ENCODE measurements around the gene TMEM51. TPM values are rescaled to one million over a fixed set of nuclear protein-coding genes. Genes with fewer than 3 reads are reported as not detected.

TMEM51 gene
- total and polyA plus RNA-seq, 4 experiments from 2014 or later = 0.47 to 0.61 TPM; not detected in 2

DNA sequence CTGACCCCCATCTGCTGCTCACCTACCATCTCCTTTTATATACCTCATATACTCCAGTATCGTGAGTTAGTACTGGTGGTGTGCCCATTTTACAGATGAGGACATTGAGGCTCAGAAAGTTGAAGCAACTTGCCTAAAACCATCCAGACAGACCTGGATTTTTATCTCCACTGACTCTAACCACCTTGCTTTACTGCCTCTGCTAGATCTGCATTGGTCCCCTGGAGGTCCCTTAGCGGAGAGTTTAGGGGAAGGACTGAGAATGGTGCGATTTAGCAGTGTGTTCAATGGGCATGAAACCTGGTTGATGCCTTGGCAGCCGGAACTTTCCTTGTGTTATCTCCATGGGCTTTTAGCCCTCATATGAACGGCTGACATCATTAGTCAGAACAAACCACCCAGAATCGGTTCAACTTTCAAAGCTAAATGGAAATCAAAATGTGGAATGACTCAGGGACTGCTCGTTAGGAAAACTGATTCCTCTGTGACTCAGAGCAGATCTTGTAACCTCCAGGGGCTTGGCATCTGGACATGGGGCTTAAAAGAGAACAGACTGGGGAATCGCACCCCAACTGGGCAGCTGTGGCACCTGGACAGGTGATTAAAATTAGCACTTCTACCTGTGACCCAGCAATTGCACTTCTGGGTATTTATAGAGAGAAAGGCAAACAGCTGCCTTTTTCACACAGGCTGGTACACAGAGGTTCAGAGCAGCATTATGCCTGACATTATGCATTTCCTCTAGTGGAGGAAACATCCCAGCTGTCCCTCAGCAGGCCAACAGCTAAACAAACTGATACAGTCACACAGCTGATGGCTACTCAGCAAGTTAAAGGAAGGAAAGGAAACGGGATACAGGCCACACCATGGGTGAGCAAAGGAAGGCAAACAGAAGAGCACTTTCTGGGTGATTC lies 25.3 kb downstream of the TMEM51 start:
- intact Hi-C loops (cut with micrococcal nuclease) = no loop called here
- H3K4me3 Mint-ChIP-seq = no peak overlapping the region
- Histone ChIP-seq H3K36me3 (ENCODE audit: insufficient read depth, low read length) (no peaks in the 10 kb centered on the region), H3K4me3 (ENCODE audit: low read length in 2 of 2) (no peak overlapping the region), H3K27me3 (ENCODE audit: insufficient read depth, low read length) (no peaks in the 10 kb centered on the region), H3K9me3 (ENCODE audit: control insufficient read depth in 1 of 2, low read length in 2 of 2) (no peaks in the 10 kb centered on the region), H3K4me1 (ENCODE audit: insufficient read depth, low read length) (peaks cover 3% of the 10 kb centered on the region), H3K27ac (ENCODE audit: low read depth, low read length) (no peak overlapping the region)
- no peak for DNase-seq
- POLR2A ChIA-PET (ENCODE audit: partially characterized antibody) = no interaction called here
- CTCF ChIA-PET (ENCODE audit: partially characterized antibody) = no interaction called here
- H3K36me3 Mint-ChIP-seq = no peaks in the 10 kb centered on the region
- peaks cover 12 to 42% of the 10 kb centered on the region in 2 donors for H3K27me3 Mint-ChIP-seq
- H3K4me1 Mint-ChIP-seq = peaks cover 0 to 1% (median 0%) of the 10 kb centered on the region in 4 donors
- no peak overlapping the region for H3K27ac Mint-ChIP-seq
- peaks cover 0 to 10% (median 0%) of the 10 kb centered on the region in 8 donors for H3K9me3 Mint-ChIP-seq

DNA sequence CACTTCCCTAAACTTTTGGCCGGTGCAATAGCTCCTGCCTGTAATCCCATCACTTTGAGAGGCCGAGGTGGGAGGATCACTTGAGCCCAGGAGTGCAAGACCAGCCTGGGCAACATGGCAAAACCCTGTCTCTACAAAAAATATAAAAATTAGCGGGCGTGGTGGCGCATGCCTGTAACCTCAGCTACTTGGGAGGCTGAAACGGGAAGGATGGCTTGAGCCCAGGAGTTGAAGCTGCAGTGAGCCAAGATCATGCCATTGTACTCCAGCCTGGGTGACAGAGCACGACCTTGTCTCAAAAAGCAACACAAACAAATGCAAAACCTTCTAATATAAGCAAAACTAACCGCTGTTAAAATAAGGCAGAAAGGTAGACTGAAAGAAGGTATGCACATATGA lies 25.9 kb downstream of the TMEM51 start:
- H3K4me3 Mint-ChIP-seq = no peak overlapping the region
- POLR2A ChIA-PET (ENCODE audit: partially characterized antibody) = no interaction called here
- intact Hi-C loops (cut with micrococcal nuclease) = no loop called here
- DNase-seq = no peak
- CTCF ChIA-PET (ENCODE audit: partially characterized antibody) = no interaction called here
- no peaks in the 10 kb centered on the region for H3K9me3 ChIP-seq (ENCODE audit: control insufficient read depth in 1 of 2, low read length in 2 of 2)
- no peaks in the 10 kb centered on the region for H3K4me1 ChIP-seq (ENCODE audit: insufficient read depth, low read length)
- H3K27me3 Mint-ChIP-seq = peaks cover 12 to 42% of the 10 kb centered on the region in 2 donors
- no peaks in the 10 kb centered on the region for H3K36me3 ChIP-seq (ENCODE audit: insufficient read depth, low read length)
- H3K27me3 ChIP-seq (ENCODE audit: insufficient read depth, low read length) = no peaks in the 10 kb centered on the region
- no peak overlapping the region for H3K4me3 ChIP-seq (ENCODE audit: low read length in 2 of 2)
- H3K27ac Mint-ChIP-seq = no peak overlapping the region
- peaks cover 0 to 10% (median 0%) of the 10 kb centered on the region in 8 donors for H3K9me3 Mint-ChIP-seq
- no peak overlapping the region for H3K27ac ChIP-seq (ENCODE audit: low read depth, low read length)
- H3K36me3 Mint-ChIP-seq = no peaks in the 10 kb centered on the region
- H3K4me1 Mint-ChIP-seq = no peaks in the 10 kb centered on the region

DNA sequence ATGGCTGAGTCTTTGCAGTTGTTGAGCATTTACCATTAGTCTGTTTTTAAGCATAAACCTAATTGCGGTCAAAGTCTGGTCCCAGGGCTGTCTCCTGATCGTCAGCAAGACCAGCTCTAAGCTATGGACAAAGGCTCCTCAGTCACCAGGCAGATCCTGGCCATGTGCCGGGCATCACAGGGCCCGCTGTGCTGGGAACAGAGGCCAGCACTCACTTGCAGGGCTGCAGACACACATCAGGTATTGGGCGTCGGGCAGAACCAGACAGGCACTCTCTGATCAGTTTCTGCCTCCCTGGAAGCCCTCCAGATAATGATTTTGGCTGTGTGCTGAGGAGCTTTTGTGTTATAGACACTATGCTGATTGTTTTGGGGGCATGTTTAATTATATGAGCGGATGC lies 26.6 kb downstream of the TMEM51 start:
- POLR2A ChIA-PET (ENCODE audit: partially characterized antibody) = no interaction called here
- peaks cover 14 to 39% of the 10 kb centered on the region in 2 donors for H3K27me3 Mint-ChIP-seq
- no peaks in the 10 kb centered on the region for H3K4me1 Mint-ChIP-seq

DNA sequence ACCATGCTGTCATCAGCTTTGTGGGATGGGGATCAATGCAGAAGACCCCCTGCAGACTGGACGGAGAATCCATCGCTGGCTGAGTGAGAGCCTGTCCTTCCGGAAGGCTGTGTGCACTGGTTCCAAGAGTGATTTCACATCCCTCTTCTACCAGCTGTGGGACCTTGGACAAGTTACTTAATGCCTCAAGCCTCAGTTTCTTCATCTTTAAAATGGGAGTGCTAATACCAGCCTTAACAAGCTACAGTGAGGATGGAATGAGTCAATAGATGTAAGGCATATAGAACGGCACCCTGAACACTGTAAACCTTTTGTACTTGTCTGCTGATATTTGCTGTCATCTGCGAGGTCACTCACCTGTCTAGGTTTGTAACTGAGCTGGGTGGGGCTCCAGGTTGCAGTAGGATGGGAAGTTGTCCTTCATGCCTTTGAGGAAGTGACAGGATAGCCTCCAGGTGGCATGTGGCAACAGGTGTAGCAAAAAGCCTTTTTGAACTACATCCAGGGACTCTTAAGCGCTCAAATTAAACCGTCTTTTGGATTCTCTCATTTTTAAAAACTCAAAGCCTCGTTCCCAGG lies 27.5 kb downstream of the TMEM51 start:
- H3K4me1 ChIP-seq (ENCODE audit: insufficient read depth, low read length) = no peaks in the 10 kb centered on the region
- Mint-ChIP-seq H3K9me3 (peaks cover 0 to 3% (median 0%) of the 10 kb centered on the region in 8 donors), H3K27ac (no peak overlapping the region), H3K4me3 (no peak overlapping the region), H3K36me3 (no peaks in the 10 kb centered on the region), H3K4me1 (no peaks in the 10 kb centered on the region), H3K27me3 (peaks cover 16 to 33% of the 10 kb centered on the region in 2 donors)
- H3K4me3 ChIP-seq (ENCODE audit: low read length in 2 of 2) = no peak overlapping the region
- no peaks in the 10 kb centered on the region for H3K36me3 ChIP-seq (ENCODE audit: insufficient read depth, low read length)
- intact Hi-C loops (cut with micrococcal nuclease) = no loop called here
- ChIA-PET CTCF (ENCODE audit: partially characterized antibody) (no interaction called here), POLR2A (ENCODE audit: partially characterized antibody) (no interaction called here)
- no peaks in the 10 kb centered on the region for H3K9me3 ChIP-seq (ENCODE audit: control insufficient read depth in 1 of 2, low read length in 2 of 2)
- H3K27me3 ChIP-seq (ENCODE audit: insufficient read depth, low read length) = no peaks in the 10 kb centered on the region
- no peak overlapping the region for H3K27ac ChIP-seq (ENCODE audit: low read depth, low read length)
- no peak for DNase-seq

More for the DNA sequence above, 26.6 kb downstream of the TMEM51 start:
- Histone ChIP-seq H3K9me3 (ENCODE audit: control insufficient read depth in 1 of 2, low read length in 2 of 2) (no peaks in the 10 kb centered on the region), H3K27ac (ENCODE audit: low read depth, low read length) (no peak overlapping the region), H3K4me1 (ENCODE audit: insufficient read depth, low read length) (no peaks in the 10 kb centered on the region), H3K4me3 (ENCODE audit: low read length in 2 of 2) (no peak overlapping the region), H3K36me3 (ENCODE audit: insufficient read depth, low read length) (no peaks in the 10 kb centered on the region), H3K27me3 (ENCODE audit: insufficient read depth, low read length) (no peaks in the 10 kb centered on the region)
- intact Hi-C loops (cut with micrococcal nuclease) = no loop called here
- no peak for DNase-seq
- Mint-ChIP-seq H3K36me3 (no peaks in the 10 kb centered on the region), H3K4me3 (no peak overlapping the region), H3K27ac (no peak overlapping the region), H3K9me3 (peaks cover 0 to 8% (median 0%) of the 10 kb centered on the region in 8 donors)
- CTCF ChIA-PET (ENCODE audit: partially characterized antibody) = no interaction called here

DNA sequence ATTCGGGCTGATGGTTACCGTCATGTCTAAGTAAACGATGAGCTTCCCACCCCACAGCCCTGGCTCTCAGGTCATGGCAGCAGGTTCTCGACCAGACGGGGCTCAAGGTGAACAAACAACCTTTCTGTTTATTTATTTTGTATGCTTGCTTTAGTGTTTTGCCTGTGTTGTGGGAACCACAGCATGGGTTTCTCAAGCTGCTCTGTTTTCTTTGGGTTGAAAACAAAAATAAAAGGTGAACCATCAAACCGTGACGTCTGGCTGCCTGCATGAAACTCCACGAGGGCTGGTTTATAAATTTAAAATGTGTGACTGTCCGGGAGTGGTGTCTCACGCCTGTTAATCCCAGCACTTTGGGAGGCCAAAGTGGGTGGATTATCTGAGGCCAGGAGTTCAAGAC lies 28.0 kb downstream of the TMEM51 start:
- Histone ChIP-seq H3K4me1 (ENCODE audit: insufficient read depth, low read length) (no peaks in the 10 kb centered on the region), H3K27ac (ENCODE audit: low read depth, low read length) (no peak overlapping the region), H3K27me3 (ENCODE audit: insufficient read depth, low read length) (no peaks in the 10 kb centered on the region), H3K9me3 (ENCODE audit: control insufficient read depth in 1 of 2, low read length in 2 of 2) (no peaks in the 10 kb centered on the region), H3K4me3 (ENCODE audit: low read length in 2 of 2) (no peak overlapping the region), H3K36me3 (ENCODE audit: insufficient read depth, low read length) (no peaks in the 10 kb centered on the region)
- CTCF ChIA-PET (ENCODE audit: partially characterized antibody) = no interaction called here
- intact Hi-C loops (cut with micrococcal nuclease) = no loop called here
- Mint-ChIP-seq H3K27ac (no peak overlapping the region), H3K36me3 (no peaks in the 10 kb centered on the region), H3K4me3 (no peak overlapping the region), H3K9me3 (peaks cover 0 to 5% (median 0%) of the 10 kb centered on the region in 8 donors), H3K27me3 (peaks cover 16 to 32% of the 10 kb centered on the region in 2 donors), H3K4me1 (no peaks in the 10 kb centered on the region)
- POLR2A ChIA-PET (ENCODE audit: partially characterized antibody) = no interaction called here
- no peak for DNase-seq

DNA sequence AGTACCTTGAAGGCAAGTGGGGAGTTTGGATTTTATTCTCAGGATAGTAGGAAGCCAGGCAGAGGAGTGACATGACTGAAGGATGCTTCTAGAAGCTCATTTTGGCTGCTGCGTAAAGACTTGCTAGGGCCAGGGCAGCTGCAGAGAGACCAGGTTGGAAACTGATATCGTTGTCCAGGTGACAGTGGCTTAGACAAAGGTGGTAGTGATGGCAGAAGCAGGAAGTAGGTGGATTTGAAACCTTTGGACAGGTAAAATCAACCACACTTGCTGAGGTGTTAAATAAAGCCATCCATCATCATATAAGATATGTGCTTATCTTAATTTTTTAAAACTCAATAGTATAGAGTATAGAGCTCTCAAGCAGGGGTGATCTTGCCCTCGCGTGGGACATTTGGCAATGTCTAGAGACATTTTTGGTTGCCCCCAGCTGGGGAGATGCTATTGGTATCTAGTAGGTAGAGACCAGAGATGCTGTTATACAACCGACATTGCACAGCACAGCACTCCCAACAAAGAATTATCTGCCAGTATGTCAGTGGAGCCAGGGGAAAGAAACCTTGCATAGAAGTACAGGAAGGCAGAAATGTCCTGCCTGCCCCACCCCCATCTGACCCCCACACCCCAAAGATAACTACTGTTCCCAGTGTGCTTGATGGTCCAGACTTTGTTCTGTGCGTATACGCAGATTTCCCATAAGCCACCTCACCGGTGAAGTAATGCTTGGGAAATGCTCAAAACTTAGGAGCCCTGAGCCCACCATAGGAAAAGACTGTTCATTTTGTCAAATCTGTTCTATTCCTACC lies 31.1 kb downstream of the TMEM51 start:
- H3K36me3 ChIP-seq (ENCODE audit: insufficient read depth, low read length) = no peaks in the 10 kb centered on the region
- H3K4me1 Mint-ChIP-seq = no peaks in the 10 kb centered on the region
- no peaks in the 10 kb centered on the region for H3K9me3 ChIP-seq (ENCODE audit: control insufficient read depth in 1 of 2, low read length in 2 of 2)
- H3K36me3 Mint-ChIP-seq = no peaks in the 10 kb centered on the region
- intact Hi-C loops (cut with micrococcal nuclease) = no loop called here
- no peak overlapping the region for H3K4me3 ChIP-seq (ENCODE audit: low read length in 2 of 2)
- peaks cover 0 to 5% (median 0%) of the 10 kb centered on the region in 8 donors for H3K9me3 Mint-ChIP-seq
- no peak for DNase-seq
- ChIA-PET POLR2A (ENCODE audit: partially characterized antibody) (interaction anchor here (1.2 kb wide), 1 partner anchor 11 kb away, joined by 4 read pairs; no protein-coding TSS in a partner anchor), CTCF (ENCODE audit: partially characterized antibody) (no interaction called here)
- H3K4me1 ChIP-seq (ENCODE audit: insufficient read depth, low read length) = no peaks in the 10 kb centered on the region
- no peak overlapping the region for H3K4me3 Mint-ChIP-seq
- no peak overlapping the region for H3K27ac ChIP-seq (ENCODE audit: low read depth, low read length)
- peaks cover 11 to 13% of the 10 kb centered on the region in 2 donors for H3K27me3 Mint-ChIP-seq
- H3K27ac Mint-ChIP-seq = no peak overlapping the region
- no peaks in the 10 kb centered on the region for H3K27me3 ChIP-seq (ENCODE audit: insufficient read depth, low read length)

DNA sequence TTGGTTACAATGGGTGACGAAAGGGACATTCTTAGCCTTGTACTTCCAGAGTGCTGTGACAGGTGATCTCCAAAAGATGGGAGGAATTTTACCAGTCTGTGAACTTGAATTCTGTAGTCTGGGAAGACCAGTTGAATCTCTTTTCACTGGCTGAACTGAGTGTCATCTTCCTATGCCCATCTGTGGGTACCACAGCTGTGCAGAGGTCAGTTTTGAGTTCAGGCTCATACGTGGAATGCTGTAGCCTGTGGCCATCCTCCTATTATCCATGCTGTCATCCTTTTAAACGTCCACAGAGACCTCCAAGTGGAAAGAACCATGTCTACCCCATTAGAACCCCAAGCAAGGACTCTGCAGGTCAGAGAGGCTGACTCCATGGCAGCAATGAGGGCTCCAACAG lies 32.1 kb downstream of the TMEM51 start:
- Mint-ChIP-seq H3K4me1 (no peaks in the 10 kb centered on the region), H3K27me3 (peaks cover 11 to 13% of the 10 kb centered on the region in 2 donors), H3K36me3 (no peaks in the 10 kb centered on the region), H3K4me3 (no peak overlapping the region), H3K27ac (no peak overlapping the region), H3K9me3 (peaks cover 0 to 5% (median 0%) of the 10 kb centered on the region in 8 donors)
- ChIA-PET CTCF (ENCODE audit: partially characterized antibody) (no interaction called here), POLR2A (ENCODE audit: partially characterized antibody) (no interaction called here)
- Histone ChIP-seq H3K9me3 (ENCODE audit: control insufficient read depth in 1 of 2, low read length in 2 of 2) (no peaks in the 10 kb centered on the region), H3K27me3 (ENCODE audit: insufficient read depth, low read length) (no peaks in the 10 kb centered on the region), H3K4me3 (ENCODE audit: low read length in 2 of 2) (no peak overlapping the region), H3K4me1 (ENCODE audit: insufficient read depth, low read length) (no peaks in the 10 kb centered on the region), H3K27ac (ENCODE audit: low read depth, low read length) (no peak overlapping the region), H3K36me3 (ENCODE audit: insufficient read depth, low read length) (no peaks in the 10 kb centered on the region)
- intact Hi-C loops (cut with micrococcal nuclease) = no loop called here
- DNase-seq = no peak

All from CD4-positive, alpha-beta memory T cell (primary cell).